HepG2 (cell line): ENCODE measurements around the gene SLC25A22. TPM values are rescaled to one million over a fixed set of nuclear protein-coding genes. Genes with fewer than 3 reads are reported as not detected.

Experiments used
- CENPBD1 ChIP-seq: sonication (generic); formaldehyde crosslinking; IDR thresholded peaks from 2 replicates; pipeline ENCODE4 v1.8.0; 2022; ENCODE audit warnings: missing genetic modification reagents, low read depth, mild to moderate bottlenecking, borderline replicate concordance
- ELF4 ChIP-seq: sonication (generic); formaldehyde crosslinking; IDR thresholded peaks from 2 replicates; pipeline ENCODE4 v1.5.0; 2020; ENCODE audit warnings: missing genetic modification reagents, mild to moderate bottlenecking, moderate library complexity, borderline replicate concordance
- KDM4B ChIP-seq: sonication (generic); formaldehyde crosslinking; IDR thresholded peaks from 2 replicates; pipeline ENCODE4 v1.4.0; 2020; ENCODE audit warnings: missing genetic modification reagents
- MAZ ChIP-seq, 2 experiments: sonication (generic) in 1 of 2; formaldehyde crosslinking in 1 of 2; IDR thresholded peaks; 2 replicates each; pipeline versions ENCODE4 v1.5.0 to v1.6.1; 2012 to 2020; ENCODE audit warnings: low read depth in 2 of 2, mild to moderate bottlenecking in 2 of 2, borderline replicate concordance in 1 of 2, improper control_type of control experiment in 1 of 2, low read length in 1 of 2, missing genetic modification reagents in 1 of 2, moderate library complexity in 1 of 2
- PTBP1 ChIP-seq: fragments of 200-400 bp; formaldehyde crosslinking; IDR thresholded peaks from 2 replicates; pipeline ENCODE4 v1.6.1; 2018; ENCODE audit warnings: low read length, low read depth; ENCODE audit not compliant: poor library complexity, severe bottlenecking
- RCOR2 ChIP-seq: IDR thresholded peaks from 2 replicates; pipeline ENCODE4 v1.6.1; 2016; ENCODE audit warnings: missing biosample characterization, missing genetic modification reagents
- SAFB2 ChIP-seq: sonication (generic); formaldehyde crosslinking; IDR thresholded peaks from 2 replicates; pipeline ENCODE4 v1.5.1; 2020; ENCODE audit warnings: missing genetic modification reagents, low read depth, mild to moderate bottlenecking, borderline replicate concordance
- TMF1 ChIP-seq: sonication (generic); formaldehyde crosslinking; IDR thresholded peaks from 2 replicates; pipeline ENCODE4 v1.8.1; 2022; ENCODE audit warnings: low read depth, missing genetic modification reagents
- U2AF1 ChIP-seq: fragments of 200-400 bp; formaldehyde crosslinking; optimal IDR thresholded peaks from 2 replicates; pipeline ENCODE3; 2017; ENCODE audit warnings: mild to moderate bottlenecking, low read depth, low read length
- ZBTB38 ChIP-seq: sonication (generic); formaldehyde crosslinking; IDR thresholded peaks from 2 replicates; pipeline ENCODE4 v1.5.1; 2020; ENCODE audit warnings: mild to moderate bottlenecking, missing genetic modification reagents
- ZBTB7A ChIP-seq: sonication (generic); formaldehyde crosslinking; IDR thresholded peaks from 2 replicates; pipeline ENCODE4 v1.8.0; 2022; ENCODE audit warnings: mild to moderate bottlenecking, missing genetic modification reagents
- ZNF672 ChIP-seq: sonication (generic); formaldehyde crosslinking; IDR thresholded peaks from 2 replicates; pipeline ENCODE4 v1.8.1; 2022; ENCODE audit warnings: missing genetic modification reagents
- ZNF746 ChIP-seq: sonication (generic); formaldehyde crosslinking; IDR thresholded peaks from 2 replicates; pipeline ENCODE4 v1.8.0; 2022; ENCODE audit warnings: mild to moderate bottlenecking, missing genetic modification reagents
- polyA plus RNA-seq, 8 experiments: library from polyadenylated mRNA; depleted of rRNA in 3 of 8; stranded (reverse) in 7 of 8; unstranded in 1 of 8; fragments of >200 nt; fragmentation: Illumina TruSeq in 4 of 8; extraction: Trizol in 4 of 8; gene quantifications; 2 replicates each; pipeline versions ENCODE4 v1.2.1 to v1.2.3, GENCODE V29; 2011 to 2016; ENCODE audit warnings: low read depth in 4 of 8, missing spikeins in 1 of 8, mixed read lengths in 1 of 8; ENCODE audit not compliant: insufficient read depth in 1 of 8
- total RNA-seq, 5 experiments: library from RNA; depleted of rRNA; stranded (reverse); fragments of >200 nt; fragmentation: Illumina TruSeq; extraction: Trizol; gene quantifications; 2 replicates each; pipeline ENCODE4 v1.2.3, GENCODE V29; 2016; ENCODE audit warnings: low read depth in 1 of 5
- TF ChIP-seq, protein P1 (sequence below): sonication (generic); formaldehyde crosslinking; IDR thresholded peaks from 2 replicates; pipeline ENCODE4 v1.9.0; 2021; ENCODE audit warnings: missing genetic modification reagents, mild to moderate bottlenecking, borderline replicate concordance
- TF ChIP-seq, protein P2 (sequence below): sonication (generic); formaldehyde crosslinking; conservative IDR thresholded peaks from 2 replicates; pipeline ENCODE4 v1.5.0; 2020; ENCODE audit warnings: missing genetic modification reagents
- TF ChIP-seq, protein P3 (sequence below): IDR thresholded peaks from 2 replicates; pipeline ENCODE4 v1.6.1; 2016; ENCODE audit warnings: mild to moderate bottlenecking, missing biosample characterization, missing genetic modification reagents
- TF ChIP-seq, protein P4 (sequence below): sonication (generic); formaldehyde crosslinking; IDR thresholded peaks from 2 replicates; pipeline ENCODE4 v1.5.0; 2020; ENCODE audit warnings: mild to moderate bottlenecking, missing genetic modification reagents

The SLC25A22 gene
- total and polyA plus RNA-seq, 2 of the 13 experiments (the other 11 are each of a cell fraction or from before 2014, with no cell fraction given) = 12.4 to 19.2 TPM

- TF ChIP-seq, protein P1, sequence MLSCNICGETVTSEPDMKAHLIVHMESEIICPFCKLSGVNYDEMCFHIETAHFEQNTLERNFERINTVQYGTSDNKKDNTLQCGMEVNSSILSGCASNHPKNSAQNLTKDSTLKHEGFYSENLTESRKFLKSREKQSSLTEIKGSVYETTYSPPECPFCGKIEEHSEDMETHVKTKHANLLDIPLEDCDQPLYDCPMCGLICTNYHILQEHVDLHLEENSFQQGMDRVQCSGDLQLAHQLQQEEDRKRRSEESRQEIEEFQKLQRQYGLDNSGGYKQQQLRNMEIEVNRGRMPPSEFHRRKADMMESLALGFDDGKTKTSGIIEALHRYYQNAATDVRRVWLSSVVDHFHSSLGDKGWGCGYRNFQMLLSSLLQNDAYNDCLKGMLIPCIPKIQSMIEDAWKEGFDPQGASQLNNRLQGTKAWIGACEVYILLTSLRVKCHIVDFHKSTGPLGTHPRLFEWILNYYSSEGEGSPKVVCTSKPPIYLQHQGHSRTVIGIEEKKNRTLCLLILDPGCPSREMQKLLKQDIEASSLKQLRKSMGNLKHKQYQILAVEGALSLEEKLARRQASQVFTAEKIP (CRISPR knock-in tag) = no peak
- TF ChIP-seq ZNF746 (CRISPR knock-in tag) (peak; percentile 54; the same call in 1 of the 2 replicates), KDM4B (no peak), CENPBD1 (CRISPR knock-in tag) (no peak), ELF4 (CRISPR knock-in tag) (no peak), PTBP1 (no peak), ZBTB7A (CRISPR knock-in tag) (no peak), RCOR2 (CRISPR knock-in tag) (no peak), ZNF672 (CRISPR knock-in tag) (no peak), MAZ (IDR thresholded peaks at IDR 0.05; ENCODE audit: borderline replicate concordance, low read depth, low read length) (no peak), MAZ (CRISPR knock-in tag; IDR thresholded peaks at IDR 0.05; ENCODE audit: low read depth) (peak; percentile 70; the same call in 1 of the 2 replicates), TMF1 (CRISPR knock-in tag) (no peak), SAFB2 (CRISPR knock-in tag) (no peak), U2AF1 (no peak), ZBTB38 (CRISPR knock-in tag) (peak; percentile 60)
- TF ChIP-seq, protein P2, sequence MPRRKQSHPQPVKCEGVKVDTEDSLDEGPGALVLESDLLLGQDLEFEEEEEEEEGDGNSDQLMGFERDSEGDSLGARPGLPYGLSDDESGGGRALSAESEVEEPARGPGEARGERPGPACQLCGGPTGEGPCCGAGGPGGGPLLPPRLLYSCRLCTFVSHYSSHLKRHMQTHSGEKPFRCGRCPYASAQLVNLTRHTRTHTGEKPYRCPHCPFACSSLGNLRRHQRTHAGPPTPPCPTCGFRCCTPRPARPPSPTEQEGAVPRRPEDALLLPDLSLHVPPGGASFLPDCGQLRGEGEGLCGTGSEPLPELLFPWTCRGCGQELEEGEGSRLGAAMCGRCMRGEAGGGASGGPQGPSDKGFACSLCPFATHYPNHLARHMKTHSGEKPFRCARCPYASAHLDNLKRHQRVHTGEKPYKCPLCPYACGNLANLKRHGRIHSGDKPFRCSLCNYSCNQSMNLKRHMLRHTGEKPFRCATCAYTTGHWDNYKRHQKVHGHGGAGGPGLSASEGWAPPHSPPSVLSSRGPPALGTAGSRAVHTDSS (CRISPR knock-in tag) = no peak
- TF ChIP-seq, protein P3, sequence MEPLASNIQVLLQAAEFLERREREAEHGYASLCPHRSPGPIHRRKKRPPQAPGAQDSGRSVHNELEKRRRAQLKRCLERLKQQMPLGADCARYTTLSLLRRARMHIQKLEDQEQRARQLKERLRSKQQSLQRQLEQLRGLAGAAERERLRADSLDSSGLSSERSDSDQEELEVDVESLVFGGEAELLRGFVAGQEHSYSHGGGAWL (CRISPR knock-in tag) = peak; percentile 81; the same call in 1 of the 2 replicates
- TF ChIP-seq, protein P4, sequence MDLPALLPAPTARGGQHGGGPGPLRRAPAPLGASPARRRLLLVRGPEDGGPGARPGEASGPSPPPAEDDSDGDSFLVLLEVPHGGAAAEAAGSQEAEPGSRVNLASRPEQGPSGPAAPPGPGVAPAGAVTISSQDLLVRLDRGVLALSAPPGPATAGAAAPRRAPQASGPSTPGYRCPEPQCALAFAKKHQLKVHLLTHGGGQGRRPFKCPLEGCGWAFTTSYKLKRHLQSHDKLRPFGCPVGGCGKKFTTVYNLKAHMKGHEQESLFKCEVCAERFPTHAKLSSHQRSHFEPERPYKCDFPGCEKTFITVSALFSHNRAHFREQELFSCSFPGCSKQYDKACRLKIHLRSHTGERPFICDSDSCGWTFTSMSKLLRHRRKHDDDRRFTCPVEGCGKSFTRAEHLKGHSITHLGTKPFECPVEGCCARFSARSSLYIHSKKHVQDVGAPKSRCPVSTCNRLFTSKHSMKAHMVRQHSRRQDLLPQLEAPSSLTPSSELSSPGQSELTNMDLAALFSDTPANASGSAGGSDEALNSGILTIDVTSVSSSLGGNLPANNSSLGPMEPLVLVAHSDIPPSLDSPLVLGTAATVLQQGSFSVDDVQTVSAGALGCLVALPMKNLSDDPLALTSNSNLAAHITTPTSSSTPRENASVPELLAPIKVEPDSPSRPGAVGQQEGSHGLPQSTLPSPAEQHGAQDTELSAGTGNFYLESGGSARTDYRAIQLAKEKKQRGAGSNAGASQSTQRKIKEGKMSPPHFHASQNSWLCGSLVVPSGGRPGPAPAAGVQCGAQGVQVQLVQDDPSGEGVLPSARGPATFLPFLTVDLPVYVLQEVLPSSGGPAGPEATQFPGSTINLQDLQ (CRISPR knock-in tag) = peak; percentile 81; the same call in 1 of the 2 replicates
Observed at GRCh38 chr11:838441-839279, 40.6 kb upstream of the SLC25A22 start (continued).
